IMR-90 (cell line): ENCODE data around the gene ATXN1.

Experiments used
- CHD1 ChIP-seq: IDR thresholded peaks from 2 replicates; pipeline ENCODE4 v1.6.1; 2012; ENCODE audit warnings: low read depth, low read length, improper control_type of control experiment
- CTCF ChIP-seq: conservative IDR thresholded peaks from 2 replicates; pipeline ENCODE4 v1.5.1; 2012; ENCODE audit warnings: mild to moderate bottlenecking, low read depth, low read length, improper control_type of control experiment
- MAFK ChIP-seq: IDR thresholded peaks from 2 replicates; pipeline ENCODE4 v1.6.1; 2012; ENCODE audit warnings: low read depth, low read length, improper control_type of control experiment
- POLR2A ChIP-seq: IDR thresholded peaks from 2 replicates; pipeline ENCODE4 v1.6.1; 2012; ENCODE audit warnings: mild to moderate bottlenecking, low read depth, low read length
- RCOR1 ChIP-seq: IDR thresholded peaks from 2 replicates; pipeline ENCODE4 v1.6.1; 2012; ENCODE audit warnings: mild to moderate bottlenecking, low read length, improper control_type of control experiment; ENCODE audit not compliant: insufficient replicate concordance

- TF ChIP-seq MAFK (no peak), CTCF (no peak), RCOR1 (no peak), POLR2A (no peak), CHD1 (no peak)
These were observed 278.5 kb downstream of the ATXN1 start for GRCh38 chr6:16482702-16483314.
